Keratinocyte (primary cell): ENCODE results near the gene PSMB7. TPM values are rescaled to one million over a fixed set of nuclear protein-coding genes. Genes with fewer than 3 reads are reported as not detected.

Experiments
- DNase-seq: peaks from one replicate; pipeline ENCODE4 v3.0.0-alpha.2; 2011; ENCODE audit warnings: low read depth, missing footprints, low spot score
- FAIRE-seq: peaks from 2 replicates; lab custom pipeline; 2011; peaks lifted over from hg19 to GRCh38; lab: Jason Lieb, UNC
- H2AFZ ChIP-seq: 2 replicates; pipeline ENCODE4 v1.6.0; 2012; ENCODE audit warnings: low read length, control low read depth, inconsistent platforms; ENCODE audit not compliant: control insufficient read depth
- H3K27ac ChIP-seq: 2 replicates; pipeline ENCODE4 v1.5.1; 2011; ENCODE audit warnings: low read length; ENCODE audit not compliant: control insufficient read depth, insufficient read depth
- H3K27me3 ChIP-seq: 3 replicates; pipeline ENCODE4 v1.6.0; 2011; ENCODE audit warnings: low read length; ENCODE audit not compliant: control insufficient read depth, insufficient read depth; ENCODE audit errors: extremely low read depth
- H3K36me3 ChIP-seq, 2 experiments: 2 replicates in 1 of 2; 3 replicates in 1 of 2; pipeline ENCODE4 v1.5.1; 2011; ENCODE audit warnings: low read length in 2 of 2, mild to moderate bottlenecking in 1 of 2; ENCODE audit not compliant: control insufficient read depth in 2 of 2, insufficient read depth in 2 of 2; ENCODE audit errors: extremely low read depth in 1 of 2
- H3K4me1 ChIP-seq: 3 replicates; pipeline ENCODE4 v1.5.1; 2011; ENCODE audit warnings: low read length; ENCODE audit not compliant: control insufficient read depth, insufficient read depth; ENCODE audit errors: extremely low read depth
- H3K4me2 ChIP-seq: 3 replicates; pipeline ENCODE4 v1.6.0; 2011; ENCODE audit warnings: low read depth, low read length; ENCODE audit not compliant: control insufficient read depth, insufficient read depth; ENCODE audit errors: extremely low read depth
- H3K4me3 ChIP-seq, 3 experiments: fragments of 200-600 bp in 1 of 3; sonication (generic) in 1 of 3; 2 replicates in 2 of 3; 3 replicates in 1 of 3; pipeline ENCODE4 v1.5.1; 2011 to 2016; ENCODE audit warnings: low read length in 3 of 3, mild to moderate bottlenecking in 3 of 3, control low read depth in 2 of 3, inconsistent platforms in 1 of 3, low read depth in 1 of 3, mixed read lengths in 1 of 3, mixed run types in 1 of 3, moderate library complexity in 1 of 3; ENCODE audit not compliant: control insufficient read depth in 2 of 3, insufficient read depth in 2 of 3; ENCODE audit errors: extremely low read depth in 1 of 3
- H3K79me2 ChIP-seq: 2 replicates; pipeline ENCODE4 v1.6.0; 2012; ENCODE audit warnings: low read length; ENCODE audit not compliant: control insufficient read depth, insufficient read depth
- H3K9ac ChIP-seq: 3 replicates; pipeline ENCODE4 v1.6.0; 2011; ENCODE audit warnings: low read length; ENCODE audit not compliant: control insufficient read depth, insufficient read depth; ENCODE audit errors: extremely low read depth
- H3K9me1 ChIP-seq: 3 replicates; pipeline ENCODE4 v1.6.0; 2011; ENCODE audit warnings: low read length; ENCODE audit not compliant: control insufficient read depth, insufficient read depth; ENCODE audit errors: extremely low read depth
- H3K9me3 ChIP-seq: 2 replicates; pipeline ENCODE4 v1.5.1; 2012; ENCODE audit warnings: low read depth, low read length; ENCODE audit not compliant: control insufficient read depth
- H4K20me1 ChIP-seq: 3 replicates; pipeline ENCODE4 v1.6.0; 2011; ENCODE audit warnings: low read length; ENCODE audit not compliant: control insufficient read depth, insufficient read depth; ENCODE audit errors: extremely low read depth
- CTCF ChIP-seq, 3 experiments: IDR thresholded peaks in 1 of 3; conservative IDR thresholded peaks in 1 of 3; optimal IDR thresholded peaks in 1 of 3; 2 replicates in 2 of 3; 3 replicates in 1 of 3; pipeline versions ENCODE3 to v1.5.1; 2011; ENCODE audit warnings: low read length in 3 of 3, mild to moderate bottlenecking in 3 of 3, moderate library complexity in 2 of 3, control low read depth in 1 of 3, inconsistent platforms in 1 of 3; ENCODE audit not compliant: insufficient read depth in 2 of 3; ENCODE audit errors: extremely low read depth in 1 of 3
- EZH2 ChIP-seq: IDR thresholded peaks from one replicate; pipeline ENCODE4 v1.6.1; 2012; ENCODE audit warnings: inconsistent platforms, mild to moderate bottlenecking, low read length, moderate library complexity
- dilution Hi-C: fragments of 300-500 bp; cut with MboI; formaldehyde crosslinking; loops from one replicate; pipeline ENCODE4 v1.7.0; 2020; ENCODE audit warnings: low sequenced_read_pairs; ENCODE audit not compliant: extremely low pct_ligation_motif_present
- polyA plus RNA-seq, 5 experiments: library from polyadenylated mRNA; depleted of rRNA in 3 of 5; stranded (reverse) in 3 of 5; stranded (forward) in 1 of 5; unstranded in 1 of 5; fragments of >200 nt; gene quantifications; 1 replicate in 1 of 5; 2 replicates in 3 of 5; 3 replicates in 1 of 5; pipeline versions ENCODE4 v1.2.1 to v1.2.3, GENCODE V29; 2011 to 2012; ENCODE audit warnings: missing spikeins in 2 of 5, low read depth in 1 of 5, low replicate concordance in 1 of 5

PSMB7 gene
- polyA plus RNA-seq, 1 donor (not counting 4 experiments of a cell fraction or from before 2014, with no cell fraction given): 388 TPM

- no peak for FAIRE-seq
These were observed 88.9 kb downstream of the PSMB7 start for GRCh38 chr9:124326378-124326777.

GRCh38 chr9:124325816-124326215 lies 89.4 kb downstream of the PSMB7 start:
- Histone ChIP-seq H3K27ac (no peak overlapping the region), H3K9me3 (no peaks in the 10 kb centered on the region), H3K9ac (no peak overlapping the region), H2AFZ (no peak overlapping the region), H3K79me2 (no peaks in the 10 kb centered on the region), H4K20me1 (no peaks in the 10 kb centered on the region), H3K27me3 (no peaks in the 10 kb centered on the region), H3K4me3 (no peak overlapping the region), H3K9me1 (no peaks in the 10 kb centered on the region), H3K36me3 (peaks cover 18 to 46% of the 10 kb centered on the region in 2 experiments), H3K4me2 (no peak overlapping the region), H3K4me1 (no peaks in the 10 kb centered on the region)
- DNase-seq: no peak
- dilution Hi-C loops: no loop called here
- no peak for TF ChIP-seq EZH2
- no peak for TF ChIP-seq CTCF (optimal IDR thresholded peaks at IDR 0.05 in 1 of 3, IDR thresholded peaks at IDR 0.05 in 1 of 3, conservative IDR thresholded peaks at IDR 0.05 in 1 of 3; ENCODE audit: extremely low read depth in 1 of 3, insufficient read depth in 2 of 3, low read length in 3 of 3)
- no peak for FAIRE-seq

More at GRCh38 chr9:124326378-124326777, 88.9 kb downstream of the PSMB7 start:
- Histone ChIP-seq H3K4me3 (no peak overlapping the region), H3K9me3 (no peaks in the 10 kb centered on the region), H3K27me3 (no peaks in the 10 kb centered on the region), H3K36me3 (peaks cover 18 to 46% of the 10 kb centered on the region in 2 experiments), H3K4me1 (no peaks in the 10 kb centered on the region), H3K79me2 (no peaks in the 10 kb centered on the region), H2AFZ (no peak overlapping the region), H4K20me1 (no peaks in the 10 kb centered on the region), H3K27ac (no peak overlapping the region), H3K9ac (no peak overlapping the region), H3K4me2 (no peak overlapping the region), H3K9me1 (no peaks in the 10 kb centered on the region)
- DNase-seq: no peak
- no peak for TF ChIP-seq CTCF (optimal IDR thresholded peaks at IDR 0.05 in 1 of 3, IDR thresholded peaks at IDR 0.05 in 1 of 3, conservative IDR thresholded peaks at IDR 0.05 in 1 of 3; ENCODE audit: extremely low read depth in 1 of 3, insufficient read depth in 2 of 3, low read length in 3 of 3)
- no peak for TF ChIP-seq EZH2
- dilution Hi-C loops: no loop called here
